Measurements from ENCODE around the gene SHC4. TPM values are rescaled to one million over a fixed set of nuclear protein-coding genes. Genes with fewer than 3 reads are reported as not detected.
"Not testable (repeated sequence)": the region's sequence is repeated elsewhere in the genome, so short reads cannot be mapped to it uniquely, and the experiment has no call there.

Gene SHC4
- polyA plus RNA-seq, 1 donor (not counting 4 experiments of a cell fraction or from before 2014, with no cell fraction given) = 0.94 TPM

DNA sequence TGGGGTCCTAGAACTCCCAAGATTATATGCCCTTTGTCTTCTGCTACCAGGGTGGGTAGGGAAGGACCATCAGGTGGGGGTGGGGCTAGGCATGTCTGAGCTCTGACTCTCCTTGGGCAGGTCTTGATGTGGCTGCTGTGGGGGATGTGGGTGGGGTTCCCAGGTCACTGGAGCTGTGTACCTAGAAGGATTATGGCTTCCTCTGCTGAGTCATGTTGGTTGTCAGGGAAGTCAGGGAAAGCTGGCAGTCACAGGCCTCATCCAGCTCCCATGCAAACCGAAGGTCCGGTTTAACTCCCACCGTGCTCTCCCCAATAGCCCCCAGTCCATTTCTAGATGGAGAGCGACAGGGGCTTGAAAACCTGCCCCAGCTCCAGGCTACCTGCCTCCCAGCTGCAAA, 50.6 kb downstream of the SHC4 start:
- FAIRE-seq (no peak), DNase-seq (ENCODE audit: low read depth, low spot score) (no peak)
- peak overlapping the region; percentile 64 for H2AFZ ChIP-seq (ENCODE audit: control insufficient read depth, low read length)
- H3K4me2 ChIP-seq (ENCODE audit: control insufficient read depth, extremely low read depth, insufficient read depth, low read depth, low read length) = no peak overlapping the region
- TF ChIP-seq, protein P1, sequence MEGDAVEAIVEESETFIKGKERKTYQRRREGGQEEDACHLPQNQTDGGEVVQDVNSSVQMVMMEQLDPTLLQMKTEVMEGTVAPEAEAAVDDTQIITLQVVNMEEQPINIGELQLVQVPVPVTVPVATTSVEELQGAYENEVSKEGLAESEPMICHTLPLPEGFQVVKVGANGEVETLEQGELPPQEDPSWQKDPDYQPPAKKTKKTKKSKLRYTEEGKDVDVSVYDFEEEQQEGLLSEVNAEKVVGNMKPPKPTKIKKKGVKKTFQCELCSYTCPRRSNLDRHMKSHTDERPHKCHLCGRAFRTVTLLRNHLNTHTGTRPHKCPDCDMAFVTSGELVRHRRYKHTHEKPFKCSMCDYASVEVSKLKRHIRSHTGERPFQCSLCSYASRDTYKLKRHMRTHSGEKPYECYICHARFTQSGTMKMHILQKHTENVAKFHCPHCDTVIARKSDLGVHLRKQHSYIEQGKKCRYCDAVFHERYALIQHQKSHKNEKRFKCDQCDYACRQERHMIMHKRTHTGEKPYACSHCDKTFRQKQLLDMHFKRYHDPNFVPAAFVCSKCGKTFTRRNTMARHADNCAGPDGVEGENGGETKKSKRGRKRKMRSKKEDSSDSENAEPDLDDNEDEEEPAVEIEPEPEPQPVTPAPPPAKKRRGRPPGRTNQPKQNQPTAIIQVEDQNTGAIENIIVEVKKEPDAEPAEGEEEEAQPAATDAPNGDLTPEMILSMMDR (optimal IDR thresholded peaks at IDR 0.05 in 1 of 3, IDR thresholded peaks at IDR 0.05 in 1 of 3, conservative IDR thresholded peaks at IDR 0.05 in 1 of 3; ENCODE audit: extremely low read depth in 1 of 3, insufficient read depth in 2 of 3, low read length in 3 of 3) = no peak
- TF ChIP-seq EZH2 (IDR thresholded peaks at IDR 0.05; ENCODE audit: low read length) = no peak
- no peaks in the 10 kb centered on the region for H3K79me2 ChIP-seq (ENCODE audit: control insufficient read depth, insufficient read depth, low read length)
- dilution Hi-C loops (cut with MboI; ENCODE audit: extremely low pct_ligation_motif_present, low sequenced_read_pairs) = no loop called here
- H3K27me3 ChIP-seq (ENCODE audit: control insufficient read depth, extremely low read depth, insufficient read depth, low read length) = peaks cover 4% of the 10 kb centered on the region
- no peaks in the 10 kb centered on the region for H4K20me1 ChIP-seq (ENCODE audit: control insufficient read depth, extremely low read depth, insufficient read depth, low read length)
- H3K36me3 ChIP-seq (ENCODE audit: control insufficient read depth in 2 of 2, extremely low read depth in 1 of 2, insufficient read depth in 2 of 2, low read length in 2 of 2) = no peaks in the 10 kb centered on the region
- no peak overlapping the region for H3K4me3 ChIP-seq (ENCODE audit: control insufficient read depth in 2 of 3, extremely low read depth in 1 of 3, insufficient read depth in 2 of 3, low read depth in 1 of 3, low read length in 3 of 3)
- H3K27ac ChIP-seq (ENCODE audit: control insufficient read depth, insufficient read depth, low read length) = no peak overlapping the region
- H3K4me1 ChIP-seq (ENCODE audit: control insufficient read depth, extremely low read depth, insufficient read depth, low read length) = peaks cover 3% of the 10 kb centered on the region
- H3K9me3 ChIP-seq (ENCODE audit: control insufficient read depth, low read depth, low read length) = no peaks in the 10 kb centered on the region
- H3K9ac ChIP-seq (ENCODE audit: control insufficient read depth, extremely low read depth, insufficient read depth, low read length) = no peak overlapping the region
- no peaks in the 10 kb centered on the region for H3K9me1 ChIP-seq (ENCODE audit: control insufficient read depth, extremely low read depth, insufficient read depth, low read length)

DNA sequence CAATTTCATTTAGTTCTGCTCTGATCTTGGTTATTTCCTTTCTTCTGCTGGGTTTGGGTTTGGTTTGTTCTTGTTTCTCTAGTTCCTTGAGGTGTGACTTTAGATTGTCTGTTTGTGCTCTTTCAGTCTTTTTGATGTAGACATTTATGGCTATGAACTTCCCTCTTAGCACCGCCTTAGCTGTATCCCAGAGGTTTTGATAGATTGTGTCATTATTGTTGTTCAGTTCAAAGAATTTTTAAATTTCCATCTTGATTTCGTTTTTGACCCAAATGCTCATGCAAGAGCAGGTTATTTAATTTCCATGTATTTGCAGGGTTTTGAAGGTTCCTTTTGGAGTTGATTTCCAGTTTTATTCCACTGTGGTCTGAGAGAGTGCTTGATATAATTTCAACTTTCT, 53.2 kb downstream of the SHC4 start:
- H3K4me3 ChIP-seq (ENCODE audit: control insufficient read depth in 2 of 3, extremely low read depth in 1 of 3, insufficient read depth in 2 of 3, low read depth in 1 of 3, low read length in 3 of 3); H2AFZ ChIP-seq (ENCODE audit: control insufficient read depth, low read length); H3K27ac ChIP-seq (ENCODE audit: control insufficient read depth, insufficient read depth, low read length); DNase-seq (ENCODE audit: low read depth, low spot score); H3K4me2 ChIP-seq (ENCODE audit: control insufficient read depth, extremely low read depth, insufficient read depth, low read depth, low read length); dilution Hi-C loops (cut with MboI; ENCODE audit: extremely low pct_ligation_motif_present, low sequenced_read_pairs); H3K4me1 ChIP-seq (ENCODE audit: control insufficient read depth, extremely low read depth, insufficient read depth, low read length); H3K27me3 ChIP-seq (ENCODE audit: control insufficient read depth, extremely low read depth, insufficient read depth, low read length); H3K9me1 ChIP-seq (ENCODE audit: control insufficient read depth, extremely low read depth, insufficient read depth, low read length); H3K79me2 ChIP-seq (ENCODE audit: control insufficient read depth, insufficient read depth, low read length); H3K9me3 ChIP-seq (ENCODE audit: control insufficient read depth, low read depth, low read length); H3K36me3 ChIP-seq (ENCODE audit: control insufficient read depth in 2 of 2, extremely low read depth in 1 of 2, insufficient read depth in 2 of 2, low read length in 2 of 2); H3K9ac ChIP-seq (ENCODE audit: control insufficient read depth, extremely low read depth, insufficient read depth, low read length); H4K20me1 ChIP-seq (ENCODE audit: control insufficient read depth, extremely low read depth, insufficient read depth, low read length); FAIRE-seq: not testable (repeated sequence)

DNA sequence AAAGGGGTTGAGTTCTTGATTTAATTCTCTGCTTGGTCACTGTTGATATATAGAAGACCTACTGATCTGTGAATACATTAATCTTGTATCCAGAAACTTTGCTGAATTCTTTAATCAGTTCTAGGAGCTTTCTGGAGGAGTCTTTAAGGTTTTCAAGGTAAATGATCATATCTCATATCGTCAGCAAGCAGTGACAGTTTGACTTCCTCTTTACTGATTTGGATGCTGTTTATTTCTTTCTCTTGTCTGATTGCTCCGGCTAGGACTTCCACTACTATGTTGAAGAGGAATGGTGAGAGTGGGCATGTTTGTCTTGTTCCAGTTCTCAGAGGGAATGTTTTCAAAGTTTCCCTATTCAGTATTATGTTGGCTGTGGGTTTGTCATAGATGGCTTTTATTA, 54.4 kb downstream of the SHC4 start:
- H3K79me2 ChIP-seq (ENCODE audit: control insufficient read depth, insufficient read depth, low read length); H4K20me1 ChIP-seq (ENCODE audit: control insufficient read depth, extremely low read depth, insufficient read depth, low read length); H3K27me3 ChIP-seq (ENCODE audit: control insufficient read depth, extremely low read depth, insufficient read depth, low read length); H3K9me1 ChIP-seq (ENCODE audit: control insufficient read depth, extremely low read depth, insufficient read depth, low read length); dilution Hi-C loops (cut with MboI; ENCODE audit: extremely low pct_ligation_motif_present, low sequenced_read_pairs); H2AFZ ChIP-seq (ENCODE audit: control insufficient read depth, low read length); H3K4me3 ChIP-seq (ENCODE audit: control insufficient read depth in 2 of 3, extremely low read depth in 1 of 3, insufficient read depth in 2 of 3, low read depth in 1 of 3, low read length in 3 of 3); H3K36me3 ChIP-seq (ENCODE audit: control insufficient read depth in 2 of 2, extremely low read depth in 1 of 2, insufficient read depth in 2 of 2, low read length in 2 of 2); H3K9me3 ChIP-seq (ENCODE audit: control insufficient read depth, low read depth, low read length); H3K9ac ChIP-seq (ENCODE audit: control insufficient read depth, extremely low read depth, insufficient read depth, low read length); H3K4me2 ChIP-seq (ENCODE audit: control insufficient read depth, extremely low read depth, insufficient read depth, low read depth, low read length); FAIRE-seq; H3K27ac ChIP-seq (ENCODE audit: control insufficient read depth, insufficient read depth, low read length); DNase-seq (ENCODE audit: low read depth, low spot score); H3K4me1 ChIP-seq (ENCODE audit: control insufficient read depth, extremely low read depth, insufficient read depth, low read length): not testable (repeated sequence)
